Stomach (tissue), 4 donors: Measurements from ENCODE around the gene SCAP.

Experiments used
- POLR2A ChIP-seq, 4 donors: fragments of 450-650 bp; IDR thresholded peaks; one replicate each; pipeline ENCODE4 v1.6.1; 2016; ENCODE audit warnings: antibody characterized with exemption in 4 of 4, control low read depth in 2 of 4, mild to moderate bottlenecking in 1 of 4, moderate library complexity in 1 of 4
- TF ChIP-seq, protein P1 (sequence below), 7 experiments: fragments of 450-650 bp in 4 of 7; fragments of 200-600 bp in 3 of 7; sonication (generic) in 3 of 7; IDR thresholded peaks; one replicate each; pipeline ENCODE4 v1.5.1; 2016 to 2019; ENCODE audit warnings: antibody characterized with exemption in 7 of 7, control low read depth in 2 of 7, mild to moderate bottlenecking in 1 of 7

DNA sequence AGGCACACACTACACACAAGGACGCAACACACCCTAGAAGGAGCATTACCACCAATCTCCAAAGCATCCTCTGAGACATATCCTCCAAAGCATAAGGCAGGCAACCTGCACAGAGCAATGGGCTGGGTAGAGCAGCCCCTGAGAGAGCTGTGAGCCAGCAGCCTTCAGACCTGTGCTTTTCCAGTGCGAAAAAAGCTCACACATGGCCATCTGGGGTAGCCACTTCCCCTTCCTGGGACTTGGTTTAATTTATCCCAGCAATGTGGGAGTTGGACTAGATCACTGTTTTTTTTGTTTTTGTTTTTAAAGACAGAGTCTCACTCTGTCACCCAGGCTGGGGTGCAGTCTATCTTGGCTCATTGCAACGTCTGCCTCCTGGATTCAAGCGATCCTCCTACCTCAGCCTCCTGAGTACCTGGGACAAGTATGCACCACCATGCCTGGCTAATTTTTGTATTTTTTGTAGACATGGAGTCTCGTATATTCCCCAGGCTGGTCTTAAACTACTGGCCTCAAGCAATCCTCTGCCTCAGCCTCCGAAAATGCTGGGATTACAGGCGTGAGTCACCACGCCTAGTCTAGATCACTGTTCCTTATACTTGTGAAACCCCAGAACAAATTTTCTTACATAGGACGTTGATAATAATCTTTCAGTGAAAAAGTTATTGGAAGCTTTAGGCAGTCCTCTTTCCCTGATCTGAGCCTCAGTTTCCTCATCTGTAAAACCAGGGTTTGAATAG is 76.0 kb downstream of the SCAP start:
- TF ChIP-seq, protein P1, sequence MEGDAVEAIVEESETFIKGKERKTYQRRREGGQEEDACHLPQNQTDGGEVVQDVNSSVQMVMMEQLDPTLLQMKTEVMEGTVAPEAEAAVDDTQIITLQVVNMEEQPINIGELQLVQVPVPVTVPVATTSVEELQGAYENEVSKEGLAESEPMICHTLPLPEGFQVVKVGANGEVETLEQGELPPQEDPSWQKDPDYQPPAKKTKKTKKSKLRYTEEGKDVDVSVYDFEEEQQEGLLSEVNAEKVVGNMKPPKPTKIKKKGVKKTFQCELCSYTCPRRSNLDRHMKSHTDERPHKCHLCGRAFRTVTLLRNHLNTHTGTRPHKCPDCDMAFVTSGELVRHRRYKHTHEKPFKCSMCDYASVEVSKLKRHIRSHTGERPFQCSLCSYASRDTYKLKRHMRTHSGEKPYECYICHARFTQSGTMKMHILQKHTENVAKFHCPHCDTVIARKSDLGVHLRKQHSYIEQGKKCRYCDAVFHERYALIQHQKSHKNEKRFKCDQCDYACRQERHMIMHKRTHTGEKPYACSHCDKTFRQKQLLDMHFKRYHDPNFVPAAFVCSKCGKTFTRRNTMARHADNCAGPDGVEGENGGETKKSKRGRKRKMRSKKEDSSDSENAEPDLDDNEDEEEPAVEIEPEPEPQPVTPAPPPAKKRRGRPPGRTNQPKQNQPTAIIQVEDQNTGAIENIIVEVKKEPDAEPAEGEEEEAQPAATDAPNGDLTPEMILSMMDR (IDR thresholded peaks at IDR 0.05): no peak
- no peak for TF ChIP-seq POLR2A (IDR thresholded peaks at IDR 0.05)
